Measurements from ENCODE around the gene SERINC2.
"Not testable (repeated sequence)": the region's sequence is repeated elsewhere in the genome, so short reads cannot be mapped to it uniquely, and the experiment has no call there.

SERINC2 gene

GRCh38 chr1:31470794-31471315 lies 57.8 kb downstream of the SERINC2 start:
- no peak for DNase-seq (ENCODE audit: low read depth, low spot score)

- DNase-seq (ENCODE audit: low read depth, low spot score), result peak; percentile 14
These were observed 58.7 kb downstream of the SERINC2 start for GRCh38 chr1:31471452-31472313.

- DNase-seq (ENCODE audit: low read depth, low spot score), result not testable (repeated sequence)
These were observed 59.3 kb downstream of the SERINC2 start for GRCh38 chr1:31472314-31472651.

GRCh38 chr1:31472673-31473072 lies 59.7 kb downstream of the SERINC2 start:
- not testable (repeated sequence) for DNase-seq (ENCODE audit: low read depth, low spot score)

GRCh38 chr1:31473508-31473907 lies 60.5 kb downstream of the SERINC2 start:
- DNase-seq (ENCODE audit: low read depth, low spot score), result not testable (repeated sequence)

GRCh38 chr1:31474567-31474966 lies 61.6 kb downstream of the SERINC2 start:
- not testable (repeated sequence) for DNase-seq (ENCODE audit: low read depth, low spot score)

- peak; percentile 90 for DNase-seq (ENCODE audit: low read depth, low spot score)
These were observed 64.2 kb downstream of the SERINC2 start for GRCh38 chr1:31476891-31477846.

- DNase-seq (ENCODE audit: low read depth, low spot score), result no peak
These were observed 65.2 kb downstream of the SERINC2 start for GRCh38 chr1:31478167-31478566.

GRCh38 chr1:31479811-31480210 lies 66.8 kb downstream of the SERINC2 start:
- no peak for DNase-seq (ENCODE audit: low read depth, low spot score)

- DNase-seq (ENCODE audit: low read depth, low spot score), result not testable (repeated sequence)
These were observed 67.4 kb downstream of the SERINC2 start for GRCh38 chr1:31480426-31480825.

- DNase-seq (ENCODE audit: low read depth, low spot score), result no peak
These were observed 69.5 kb downstream of the SERINC2 start for GRCh38 chr1:31482482-31483011.

- no peak for DNase-seq (ENCODE audit: low read depth, low spot score)
These were observed 70.3 kb downstream of the SERINC2 start for GRCh38 chr1:31483012-31483946.
